ENCODE measurements around the gene TMEM37.

- TF ChIP-seq EP300 (conservative IDR thresholded peaks at IDR 0.05; ENCODE audit: poor library complexity, severe bottlenecking) (no peak), CTCF (IDR thresholded peaks at IDR 0.05; ENCODE audit: poor library complexity, severe bottlenecking) (no peak), EZH2 (IDR thresholded peaks at IDR 0.05; ENCODE audit: borderline replicate concordance, insufficient read depth, low read length, poor library complexity, severe bottlenecking) (no peak), POLR2AphosphoS5 (IDR thresholded peaks at IDR 0.05) (no peak), RAD21 (conservative IDR thresholded peaks at IDR 0.05) (no peak), MXI1 (conservative IDR thresholded peaks at IDR 0.05; ENCODE audit: poor library complexity, severe bottlenecking) (no peak), TAF1 (IDR thresholded peaks at IDR 0.05; ENCODE audit: low read depth) (no peak)
Measured at GRCh38 chr2:119432851-119433522, 1.3 kb downstream of the TMEM37 start.

All from neural cell (in vitro differentiated cells).